Activated CD4-positive, alpha-beta T cell treated with anti-CD3 and anti-CD28 coated beads for 36 hours (primary cell): Measurements from ENCODE around the gene SPIRE1. TPM values are rescaled to one million over a fixed set of nuclear protein-coding genes. Genes with fewer than 3 reads are reported as not detected.
"Not testable (repeated sequence)": the region's sequence is repeated elsewhere in the genome, so short reads cannot be mapped to it uniquely, and the experiment has no call there.

ENCODE experiments used
- ATAC-seq: fragments of 200-7000 bp; cut with Tn5 transposase; one replicate; pipeline ENCODE4 v1.10.0; 2021; ENCODE audit warnings: mild to moderate bottlenecking, moderate library complexity
- CTCF ChIA-PET: fragments of 350-600 bp; sonication (Branson Sonifier 250); formaldehyde crosslinking; loops from one replicate; lab custom pipeline; 2021; ENCODE audit warnings: antibody characterized with exemption; lab: Charles Lee
- POLR2A ChIA-PET: fragments of 350-600 bp; sonication (Branson Sonifier 250); formaldehyde crosslinking; loops from one replicate; lab custom pipeline; 2021; ENCODE audit warnings: antibody characterized with exemption, inconsistent platforms; lab: Charles Lee
- DNase-seq: peaks from one replicate; pipeline ENCODE4 v3.0.0-alpha.2; 2020
- H3K27ac Mint-ChIP-seq: one replicate; pipeline ENCODE4 v1.8.0; 2021; ENCODE audit warnings: mixed read lengths
- H3K27me3 Mint-ChIP-seq: one replicate; pipeline ENCODE4 v1.8.0; 2021; ENCODE audit warnings: mixed read lengths
- H3K36me3 Mint-ChIP-seq: one replicate; pipeline ENCODE4 v1.8.0; 2021; ENCODE audit warnings: low read depth, mixed read lengths
- H3K4me1 Mint-ChIP-seq: one replicate; pipeline ENCODE4 v1.8.0; 2021; ENCODE audit warnings: mixed read lengths
- H3K4me3 Mint-ChIP-seq: one replicate; pipeline ENCODE4 v1.8.0; 2021; ENCODE audit warnings: mild to moderate bottlenecking, moderate library complexity, mixed read lengths
- H3K9me3 Mint-ChIP-seq: one replicate; pipeline ENCODE4 v1.8.0; 2021; ENCODE audit warnings: low read depth, mixed read lengths
- intact Hi-C, 2 experiments: fragments of 100-400 bp; cut with DNase I in 1 of 2; cut with micrococcal nuclease in 1 of 2; formaldehyde crosslinking; loops; one replicate each; pipeline versions ENCODE4 v1.14.2 to v1.15.1; 2022 to 2024; cut with DNase I, micrococcal nuclease
- total RNA-seq, 2 experiments: library from RNA; stranded (reverse); gene quantifications; one replicate each; pipeline ENCODE4 v1.2.3, GENCODE V29; 2021

SPIRE1 gene
- total RNA-seq, 2 experiments from 2014 or later = 3.0 to 3.8 TPM

GRCh38 chr18:12574494-12575185 is 83.3 kb downstream of the SPIRE1 start:
- no peaks in the 10 kb centered on the region for H3K9me3 Mint-ChIP-seq
- DNase-seq (no peak), ATAC-seq (no peak)
- no peaks in the 10 kb centered on the region for H3K4me1 Mint-ChIP-seq
- intact Hi-C loops = no loop called here
- no peaks in the 10 kb centered on the region for H3K36me3 Mint-ChIP-seq
- CTCF ChIA-PET = interaction anchor here (1.0 kb wide), 1 partner anchor 10 kb away, joined by 4 read pairs; no protein-coding TSS in a partner anchor
- no peak overlapping the region for H3K4me3 Mint-ChIP-seq
- no peak overlapping the region for H3K27ac Mint-ChIP-seq
- no peaks in the 10 kb centered on the region for H3K27me3 Mint-ChIP-seq
- POLR2A ChIA-PET = no interaction called here

DNA sequence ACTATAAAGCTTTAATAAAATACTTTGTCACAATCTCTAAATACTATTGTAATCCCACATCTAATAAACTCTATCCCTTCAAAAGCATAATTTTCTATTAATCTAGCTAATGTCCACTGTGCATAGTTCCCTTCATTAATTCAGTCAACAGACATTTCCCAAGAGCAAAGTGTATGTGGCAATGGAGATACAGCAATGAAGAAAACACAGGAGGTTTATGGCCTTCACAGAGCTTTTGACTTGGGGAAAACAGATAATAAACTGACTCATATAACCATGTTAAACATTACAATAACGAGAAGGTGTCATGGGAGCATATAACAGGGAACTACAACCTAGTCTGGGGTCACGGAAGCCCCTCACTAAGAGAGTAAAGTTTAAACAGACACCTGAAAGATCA is 86.3 kb downstream of the SPIRE1 start:
- intact Hi-C loops = no loop called here
- H3K27me3 Mint-ChIP-seq = no peaks in the 10 kb centered on the region
- no peak overlapping the region for H3K27ac Mint-ChIP-seq
- H3K9me3 Mint-ChIP-seq = no peaks in the 10 kb centered on the region
- ChIA-PET POLR2A (no interaction called here), CTCF (no interaction called here)
- ATAC-seq (no peak), DNase-seq (no peak)
- no peaks in the 10 kb centered on the region for H3K36me3 Mint-ChIP-seq
- H3K4me1 Mint-ChIP-seq = no peaks in the 10 kb centered on the region
- H3K4me3 Mint-ChIP-seq = no peak overlapping the region

DNA sequence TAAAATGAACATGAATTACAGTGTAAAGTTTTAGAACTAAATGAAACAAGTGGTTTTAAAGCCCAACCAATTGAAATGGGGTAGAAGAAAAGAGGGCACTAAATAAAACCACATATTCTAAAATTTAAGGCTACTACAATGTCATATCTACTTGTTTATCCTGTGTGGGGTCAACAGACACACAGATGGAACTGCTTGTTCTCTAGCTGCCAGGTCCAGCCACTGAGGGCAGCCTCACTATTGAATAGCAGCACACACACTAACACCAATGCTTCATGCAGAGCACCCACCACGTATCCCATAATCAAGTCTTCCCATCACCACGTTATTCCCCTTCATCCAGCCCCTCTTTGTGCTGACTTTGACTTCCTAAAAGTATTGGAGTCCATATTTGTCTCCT is 88.1 kb downstream of the SPIRE1 start:
- no peak overlapping the region for H3K27ac Mint-ChIP-seq
- intact Hi-C loops = no loop called here
- ChIA-PET POLR2A (no interaction called here), CTCF (no interaction called here)
- ATAC-seq (no peak), DNase-seq (no peak)
- H3K36me3 Mint-ChIP-seq = no peaks in the 10 kb centered on the region
- H3K4me3 Mint-ChIP-seq = no peak overlapping the region
- H3K4me1 Mint-ChIP-seq = no peaks in the 10 kb centered on the region
- H3K9me3 Mint-ChIP-seq = no peaks in the 10 kb centered on the region
- peaks cover 2% of the 10 kb centered on the region for H3K27me3 Mint-ChIP-seq

DNA sequence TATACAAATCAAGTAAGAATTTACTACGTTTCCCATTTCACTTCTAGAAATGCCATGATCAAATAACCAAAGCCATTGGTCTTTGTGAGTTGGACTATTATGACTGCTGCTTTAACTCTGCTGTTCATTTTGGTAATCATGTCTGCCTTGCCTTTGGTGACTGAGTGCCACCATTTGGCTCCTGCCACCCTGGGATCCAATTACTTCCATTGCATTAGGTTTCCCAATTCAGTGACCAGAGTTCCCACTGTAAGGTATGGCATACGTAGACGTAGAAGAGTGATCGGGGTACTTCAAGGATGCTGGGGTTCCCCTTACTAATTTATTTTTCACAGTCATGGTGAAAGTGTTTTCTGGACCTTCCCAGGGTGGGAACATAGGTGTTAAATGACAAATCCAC is 90.1 kb downstream of the SPIRE1 start:
- ChIA-PET CTCF (no interaction called here), POLR2A (no interaction called here)
- no peaks in the 10 kb centered on the region for H3K9me3 Mint-ChIP-seq
- H3K4me1 Mint-ChIP-seq = no peaks in the 10 kb centered on the region
- no peak for DNase-seq
- no peak overlapping the region for H3K27ac Mint-ChIP-seq
- H3K4me3 Mint-ChIP-seq = no peak overlapping the region
- no peaks in the 10 kb centered on the region for H3K36me3 Mint-ChIP-seq
- intact Hi-C loops = no loop called here
- peaks cover 3% of the 10 kb centered on the region for H3K27me3 Mint-ChIP-seq
- ATAC-seq = no peak

DNA sequence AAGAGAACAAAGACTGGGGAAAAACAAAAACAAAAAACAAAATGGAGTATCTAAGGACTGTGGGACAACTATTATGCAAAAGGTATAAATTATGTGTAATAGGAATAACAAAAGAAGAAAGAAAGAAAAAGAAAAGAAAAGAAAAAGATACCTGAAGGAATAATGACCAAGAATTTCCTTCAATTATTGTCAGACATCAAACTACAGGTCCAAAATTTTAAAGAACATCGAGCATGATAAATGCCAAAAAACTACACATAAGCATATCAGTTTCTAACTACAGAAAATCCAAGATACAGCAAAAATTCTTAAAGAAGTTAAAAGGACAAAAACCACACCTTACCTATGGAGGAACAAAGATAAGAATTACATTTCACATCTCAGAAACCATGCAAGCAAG is 93.0 kb downstream of the SPIRE1 start:
- ATAC-seq = no peak
- intact Hi-C loops = no loop called here
- ChIA-PET CTCF (no interaction called here), POLR2A (no interaction called here)
- H3K27ac Mint-ChIP-seq = no peak overlapping the region
- H3K36me3 Mint-ChIP-seq = no peaks in the 10 kb centered on the region
- H3K4me1 Mint-ChIP-seq = no peaks in the 10 kb centered on the region
- no peaks in the 10 kb centered on the region for H3K9me3 Mint-ChIP-seq
- peaks cover 4% of the 10 kb centered on the region for H3K27me3 Mint-ChIP-seq
- DNase-seq = no peak
- H3K4me3 Mint-ChIP-seq = no peak overlapping the region

DNA sequence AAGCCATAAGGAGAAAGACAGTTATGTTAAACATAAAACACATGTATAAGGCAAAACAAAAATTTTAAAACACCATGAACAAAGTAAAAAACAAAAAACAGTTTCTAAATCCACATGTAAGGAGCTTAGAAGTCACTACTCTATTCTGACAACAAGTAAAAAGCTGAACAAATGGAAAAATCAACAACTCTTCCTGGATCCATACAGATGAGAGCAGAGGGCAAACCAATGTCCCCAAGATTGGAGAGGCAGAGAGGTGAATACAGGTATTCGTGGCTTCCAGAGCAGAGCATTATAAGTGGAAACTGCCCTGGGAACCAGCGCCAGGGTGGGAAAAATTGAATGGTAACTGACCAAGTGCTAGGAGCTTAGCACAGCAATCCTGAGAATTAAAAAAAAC is 93.5 kb downstream of the SPIRE1 start:
- Mint-ChIP-seq H3K27me3 (peaks cover 4% of the 10 kb centered on the region), H3K36me3 (no peaks in the 10 kb centered on the region), H3K4me3 (no peak overlapping the region), H3K27ac (no peak overlapping the region), H3K9me3 (no peaks in the 10 kb centered on the region), H3K4me1 (no peaks in the 10 kb centered on the region)
- no peak for DNase-seq
- ATAC-seq = no peak
- intact Hi-C loops = no loop called here
- ChIA-PET CTCF (no interaction called here), POLR2A (no interaction called here)

- intact Hi-C loops, ATAC-seq, POLR2A ChIA-PET, H3K36me3 Mint-ChIP-seq, DNase-seq, H3K4me1 Mint-ChIP-seq, H3K27me3 Mint-ChIP-seq, H3K9me3 Mint-ChIP-seq, H3K4me3 Mint-ChIP-seq, H3K27ac Mint-ChIP-seq: not testable (repeated sequence)
- CTCF ChIA-PET = interaction anchor here (0.6 kb wide), 1 partner anchor 737 kb away, joined by 3 read pairs; no protein-coding TSS in a partner anchor
Measured at GRCh38 chr18:12560600-12560999, 97.3 kb downstream of the SPIRE1 start.

DNA sequence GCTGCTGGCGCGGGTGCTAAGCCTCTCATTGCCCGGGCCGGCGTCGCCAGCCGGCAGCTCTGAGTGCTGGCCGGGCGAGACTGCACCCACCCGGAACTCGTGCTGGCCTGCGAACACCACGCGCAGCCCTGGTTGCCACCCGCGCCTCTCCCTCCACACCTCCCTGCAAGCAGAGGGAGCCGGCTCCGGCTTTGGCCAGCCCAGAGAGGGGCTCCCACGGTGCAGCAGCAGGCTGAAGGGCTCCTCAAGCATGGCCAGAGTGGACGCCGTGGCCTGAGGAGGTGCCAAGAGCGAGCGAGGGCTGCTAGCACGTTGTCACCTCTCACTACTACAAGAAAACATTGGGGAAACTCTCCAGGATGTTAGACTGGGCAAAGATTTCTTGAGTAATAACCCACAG is 98.6 kb downstream of the SPIRE1 start:
- ATAC-seq (no peak), DNase-seq (no peak)
- peaks cover 2% of the 10 kb centered on the region for H3K27me3 Mint-ChIP-seq
- H3K36me3 Mint-ChIP-seq = no peaks in the 10 kb centered on the region
- H3K4me1 Mint-ChIP-seq = no peaks in the 10 kb centered on the region
- peaks cover 9% of the 10 kb centered on the region for H3K9me3 Mint-ChIP-seq
- no peak overlapping the region for H3K27ac Mint-ChIP-seq
- CTCF ChIA-PET = interaction anchor here (0.6 kb wide), 1 partner anchor 31 kb away, joined by 4 read pairs; no protein-coding TSS in a partner anchor
- H3K4me3 Mint-ChIP-seq = no peak overlapping the region
- intact Hi-C loops = no loop called here
- POLR2A ChIA-PET = no interaction called here

DNA sequence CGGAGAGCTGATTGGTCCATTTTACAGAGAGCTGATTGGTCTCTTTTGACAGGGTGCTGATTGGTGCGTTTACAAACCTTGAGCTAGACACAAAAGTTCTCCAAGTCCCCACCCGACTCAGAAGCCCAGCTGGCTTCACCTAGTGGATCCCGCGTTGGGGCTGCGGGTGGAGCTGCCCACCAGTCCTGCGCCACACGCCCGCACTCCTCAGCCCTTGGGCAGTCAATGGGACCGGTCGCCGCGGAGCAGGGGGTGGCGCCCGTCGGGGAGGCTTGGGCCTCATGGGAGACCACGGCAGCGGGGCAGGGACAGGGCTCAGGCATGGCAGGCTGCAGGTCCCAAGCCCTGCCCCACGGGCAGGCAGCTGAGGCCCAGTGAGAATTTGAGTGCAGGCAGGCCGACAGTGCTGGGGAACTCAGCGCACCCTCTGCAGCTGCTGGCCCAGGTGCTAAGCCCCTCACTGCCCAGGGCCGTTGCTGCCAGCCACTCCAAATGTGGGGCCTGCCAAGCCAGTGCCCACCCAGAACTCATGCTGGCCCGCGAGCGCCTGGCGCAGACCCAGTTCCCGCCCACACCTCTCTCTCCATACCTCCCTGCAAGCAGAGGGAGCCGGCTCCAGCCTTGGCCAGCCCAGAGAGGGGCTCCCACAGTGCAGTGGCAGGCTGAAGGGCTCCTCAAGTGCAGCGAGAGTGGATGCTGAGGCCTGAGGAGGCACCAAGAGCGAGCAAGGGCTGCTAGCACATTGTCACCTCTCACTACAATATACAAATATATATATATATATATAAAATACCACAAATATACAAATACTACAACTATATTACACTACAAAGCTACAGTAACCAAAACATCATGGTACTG is 100.7 kb downstream of the SPIRE1 start:
- DNase-seq = no peak
- Mint-ChIP-seq H3K9me3 (peaks cover 9% of the 10 kb centered on the region), H3K27me3 (no peaks in the 10 kb centered on the region), H3K27ac (no peak overlapping the region), H3K4me3 (no peak overlapping the region), H3K36me3 (no peaks in the 10 kb centered on the region), H3K4me1 (no peaks in the 10 kb centered on the region)
- ATAC-seq = no peak
- intact Hi-C loops = no loop called here
- CTCF ChIA-PET = no interaction called here
- POLR2A ChIA-PET = no interaction called here

GRCh38 chr18:12554796-12555388 is 103.0 kb downstream of the SPIRE1 start:
- Mint-ChIP-seq H3K9me3 (peaks cover 9% of the 10 kb centered on the region), H3K27me3 (peaks cover 4% of the 10 kb centered on the region), H3K4me3 (no peak overlapping the region), H3K36me3 (no peaks in the 10 kb centered on the region), H3K27ac (no peak overlapping the region), H3K4me1 (no peaks in the 10 kb centered on the region)
- ATAC-seq (no peak), DNase-seq (no peak)
- intact Hi-C loops = no loop called here
- ChIA-PET POLR2A (no interaction called here), CTCF (interaction anchor here (0.7 to 1.0 kb wide), 2 partner anchors 75 to 116 kb away, joined by 3 to 4 read pairs; no protein-coding TSS in a partner anchor)

- ChIA-PET POLR2A (no interaction called here), CTCF (no interaction called here)
- DNase-seq = no peak
- peaks cover 4% of the 10 kb centered on the region for H3K27me3 Mint-ChIP-seq
- no peak overlapping the region for H3K27ac Mint-ChIP-seq
- H3K4me3 Mint-ChIP-seq = no peak overlapping the region
- H3K36me3 Mint-ChIP-seq = no peaks in the 10 kb centered on the region
- no peaks in the 10 kb centered on the region for H3K4me1 Mint-ChIP-seq
- ATAC-seq = no peak
- peaks cover 9% of the 10 kb centered on the region for H3K9me3 Mint-ChIP-seq
- intact Hi-C loops = no loop called here
Measured at GRCh38 chr18:12552879-12553242, 105.0 kb downstream of the SPIRE1 start.
